K562 (cell line): Measurements from ENCODE around the gene DEF6. TPM values are rescaled to one million over a fixed set of nuclear protein-coding genes. Genes with fewer than 3 reads are reported as not detected.

Source experiments
- ATAC-seq: fragments of 200-7000 bp; cut with Tn5 transposase; 3 replicates; pipeline ENCODE4 v1.9.1; 2020; ENCODE audit warnings: moderate library complexity
- BruUV-seq: library from RNA; stranded (reverse); fragments of 400-500 nt; replicated peaks from 2 replicates; lab custom pipeline; 2021; lab: Mats Ljungman, UMichigan
- CTCF ChIA-PET: fragments of 300-600 bp; formaldehyde crosslinking; extraction: SDS; loops from one replicate; lab custom pipeline; 2021; ENCODE audit warnings: low intra/inter-chr PET ratio; lab: Yijun Ruan, JAX
- POLR2A ChIA-PET: fragments of 300-600, 350-650 bp; sonication (Branson Sonifier 250); formaldehyde crosslinking; extraction: SDS; loops from one replicate; lab custom pipeline; 2021; ENCODE audit warnings: antibody characterized with exemption, inconsistent platforms; lab: Yijun Ruan, JAX
- DNase-seq, 4 experiments: peaks; one replicate each; pipeline versions ENCODE4 v3.0.0 to v3.0.0-alpha.2; 2011 to 2018; ENCODE audit warnings: low spot score in 3 of 4, mixed read lengths in 3 of 4; ENCODE audit errors: extremely low read depth in 1 of 4
- FAIRE-seq: peaks from 2 replicates; lab custom pipeline; 2011; peaks lifted over from hg19 to GRCh38; lab: Jason Lieb, UNC
- H2AFZ ChIP-seq: 2 replicates; pipeline ENCODE4 v1.6.0; 2011; ENCODE audit warnings: low read depth, low read length, control low read depth, inconsistent platforms
- H3K27ac ChIP-seq: fragments of 200-600 bp; 3 replicates; pipeline ENCODE4 v1.8.0; 2011; ENCODE audit warnings: low read depth, mild to moderate bottlenecking, control low read depth, inconsistent platforms, low read length, moderate library complexity, mixed read lengths; ENCODE audit errors: extremely low read depth
- H3K27me3 ChIP-seq, 2 experiments: fragments of 300-600 bp in 1 of 2; 2 replicates in 1 of 2; 3 replicates in 1 of 2; pipeline versions ENCODE4 v1.6.0 to v1.8.0; 2011; ENCODE audit warnings: inconsistent platforms in 2 of 2, low read length in 2 of 2, mild to moderate bottlenecking in 1 of 2, mixed read lengths in 1 of 2, moderate library complexity in 1 of 2; ENCODE audit not compliant: control insufficient read depth in 2 of 2, insufficient read depth in 2 of 2
- H3K36me3 ChIP-seq: fragments of 300-600 bp; 3 replicates; pipeline ENCODE4 v1.8.0; 2011; ENCODE audit warnings: mild to moderate bottlenecking, low read length, inconsistent platforms; ENCODE audit not compliant: control insufficient read depth, insufficient read depth
- H3K4me1 ChIP-seq, 2 experiments: fragments of 200-600 bp in 1 of 2; replicated peaks in 1 of 2; 2 replicates in 1 of 2; 3 replicates in 1 of 2; pipeline versions ENCODE4 v1.5.1 to v1.8.0; 2011; ENCODE audit warnings: inconsistent platforms in 2 of 2, low read length in 2 of 2, mild to moderate bottlenecking in 1 of 2, mixed read lengths in 1 of 2, moderate library complexity in 1 of 2; ENCODE audit not compliant: control insufficient read depth in 2 of 2, insufficient read depth in 2 of 2
- H3K4me2 ChIP-seq: 2 replicates; pipeline ENCODE4 v1.6.1; 2011; ENCODE audit warnings: low read length, control low read depth, inconsistent platforms, mixed read lengths; ENCODE audit not compliant: insufficient read depth
- H3K4me3 ChIP-seq: fragments of 200-600 bp; sonication (generic), shearing (Covaris generic); 2 replicates; pipeline ENCODE4 v1.5.1; 2016; ENCODE audit warnings: control low read depth, inconsistent platforms
- H3K79me2 ChIP-seq: fragments of 200-600 bp; 3 replicates; pipeline ENCODE4 v1.8.0; 2011; ENCODE audit warnings: low read length, inconsistent platforms; ENCODE audit not compliant: control insufficient read depth, insufficient read depth
- H3K9ac ChIP-seq, 2 experiments: 2 replicates each; pipeline versions ENCODE4 v1.6.0 to v1.6.1; 2011; ENCODE audit warnings: low read depth in 2 of 2, low read length in 2 of 2, control low read depth in 1 of 2, inconsistent platforms in 1 of 2, mild to moderate bottlenecking in 1 of 2, mixed read lengths in 1 of 2; ENCODE audit not compliant: insufficient read depth in 1 of 2
- H3K9me1 ChIP-seq: one replicate; pipeline ENCODE4 v1.6.0; 2011; ENCODE audit warnings: inconsistent platforms, mild to moderate bottlenecking, low read length, moderate library complexity; ENCODE audit not compliant: control insufficient read depth, insufficient read depth
- H3K9me3 ChIP-seq: replicated peaks from 2 replicates; pipeline ENCODE4 v1.5.1; 2011; ENCODE audit warnings: low read depth, low read length, inconsistent platforms; ENCODE audit not compliant: control insufficient read depth, insufficient read depth
- H4K20me1 ChIP-seq: replicated peaks from 2 replicates; pipeline ENCODE4 v1.6.1; 2011; ENCODE audit warnings: low read length, inconsistent platforms, mixed read lengths; ENCODE audit not compliant: control insufficient read depth, insufficient read depth
- ETS2 ChIP-seq: IDR thresholded peaks from 2 replicates; pipeline ENCODE4 v1.6.1; 2016; ENCODE audit warnings: borderline replicate concordance, missing genetic modification characterization, mild to moderate bottlenecking, moderate library complexity, missing compliant biosample characterization; ENCODE audit not compliant: poor library complexity, severe bottlenecking
- KLF10 ChIP-seq: fragments of 250-450 bp; sonication (Bioruptor Pico); IDR thresholded peaks from 2 replicates; pipeline ENCODE4 v1.6.1; 2021; ENCODE audit warnings: matching md5 sums
- MTA2 ChIP-seq: fragments of 450-650 bp; IDR thresholded peaks from 2 replicates; pipeline ENCODE4 v1.6.1; 2016; ENCODE audit warnings: low read depth
- NFIC ChIP-seq: fragments of 450-650 bp; IDR thresholded peaks from 2 replicates; pipeline ENCODE4 v1.6.1; 2017; ENCODE audit warnings: mild to moderate bottlenecking, inconsistent platforms
- RB1 ChIP-seq: fragments of 450-650 bp; IDR thresholded peaks from 2 replicates; pipeline ENCODE4 v1.6.1; 2017; ENCODE audit warnings: low read depth, mild to moderate bottlenecking
- STAG1 ChIP-seq: sonication (generic); formaldehyde crosslinking; IDR thresholded peaks from 2 replicates; pipeline ENCODE4 v1.5.0; 2020; ENCODE audit warnings: missing genetic modification reagents, borderline replicate concordance
- TBL1XR1 ChIP-seq, 2 experiments: IDR thresholded peaks; 2 replicates each; pipeline ENCODE4 v1.6.1; 2012; ENCODE audit warnings: improper control_type of control experiment in 2 of 2, low read length in 2 of 2, mild to moderate bottlenecking in 1 of 2
- YBX1 ChIP-seq: fragments of 450-650 bp; IDR thresholded peaks from 2 replicates; pipeline ENCODE4 v1.7.1; 2016; ENCODE audit warnings: mild to moderate bottlenecking
- ZFP30 ChIP-seq: fragments of 250-450 bp; sonication (Bioruptor Pico); IDR thresholded peaks from 2 replicates; pipeline ENCODE4 v1.8.0; 2022; ENCODE audit warnings: moderate library complexity, mild to moderate bottlenecking, inconsistent platforms, borderline replicate concordance
- ZNF253 ChIP-seq: fragments of 250-450 bp; sonication (Bioruptor Pico); conservative IDR thresholded peaks from 2 replicates; pipeline ENCODE4 v1.6.1; 2021; ENCODE audit warnings: mild to moderate bottlenecking
- ZNF431 ChIP-seq: sonication (generic); formaldehyde crosslinking; IDR thresholded peaks from 2 replicates; pipeline ENCODE4 v1.8.0; 2022; ENCODE audit warnings: mild to moderate bottlenecking, missing genetic modification reagents
- WGBS: fragments of 100-300 bp; shearing (Covaris generic); methylation state at CpG from one replicate; pipeline ENCODE4 v1.1.6; 2016; ENCODE audit warnings: low coverage, mixed read lengths; ENCODE audit not compliant: insufficient coverage; ENCODE audit errors: missing lambda C conversion rate; 5-methylcytosine and 5-hydroxymethylcytosine counted together
- in situ Hi-C: fragments of 300-500 bp; cut with MboI; formaldehyde crosslinking; loops from 4 replicates; pipeline ENCODE4 v1.15.0; 2018; ENCODE audit warnings: inconsistent platforms, mixed read lengths
- intact Hi-C: fragments of 100-400 bp; cut with micrococcal nuclease; formaldehyde crosslinking; loops from 2 replicates; pipeline ENCODE4 v1.14.2; 2022
- polyA plus RNA-seq, 8 experiments: library from polyadenylated mRNA; depleted of rRNA in 4 of 8; stranded (reverse) in 5 of 8; unstranded in 3 of 8; fragments of >200 nt; fragmentation: Nextera tagmentation in 2 of 8; fragmentation: Illumina TruSeq in 1 of 8; extraction: Ambion mirVana in 2 of 8; extraction: Trizol in 1 of 8; gene quantifications; 2 replicates each; pipeline versions ENCODE4 v1.2.1 to v1.2.3, GENCODE V29; 2011 to 2014; ENCODE audit warnings: inconsistent platforms in 1 of 8, missing spikeins in 1 of 8
- total RNA-seq, 7 experiments: library from RNA; depleted of rRNA in 6 of 7; stranded (reverse); fragments of >200 nt in 6 of 7; fragmentation: Illumina TruSeq in 2 of 7; extraction: Trizol in 2 of 7; gene quantifications; 2 replicates each; pipeline versions ENCODE4 v1.2.1 to v1.2.3, GENCODE V29; 2011 to 2021; ENCODE audit warnings: low replicate concordance in 1 of 7
- TF ChIP-seq, protein P1 (sequence below): fragments of 450-650 bp; formaldehyde crosslinking; IDR thresholded peaks from 2 replicates; pipeline ENCODE4 v1.4.0; 2020; ENCODE audit warnings: mild to moderate bottlenecking, moderate library complexity
- TF ChIP-seq, protein P2 (sequence below): sonication (generic); formaldehyde crosslinking; IDR thresholded peaks from 2 replicates; pipeline ENCODE4 v1.8.1; 2023; ENCODE audit warnings: mild to moderate bottlenecking, missing genetic modification reagents, moderate library complexity
- TF ChIP-seq, protein P3 (sequence below), 3 experiments: fragments of 200-800 bp in 1 of 3; fragments of 250-450 bp in 1 of 3; fragments of 450-650 bp in 1 of 3; sonication (Bioruptor Pico) in 1 of 3; sonication (Bioruptor generic) in 1 of 3; formaldehyde crosslinking in 1 of 3; IDR thresholded peaks; 2 replicates each; pipeline versions ENCODE4 v1.6.1 to v1.8.0; 2016 to 2022; ENCODE audit warnings: mild to moderate bottlenecking in 2 of 3, missing genetic modification characterization in 2 of 3, missing compliant biosample characterization in 1 of 3, moderate library complexity in 1 of 3

DEF6 gene
- total and polyA plus RNA-seq, 9 of the 15 experiments (the other 6 are each of a cell fraction or from before 2014, with no cell fraction given): 1.3 to 44.6 (median 22.7) TPM

DNA sequence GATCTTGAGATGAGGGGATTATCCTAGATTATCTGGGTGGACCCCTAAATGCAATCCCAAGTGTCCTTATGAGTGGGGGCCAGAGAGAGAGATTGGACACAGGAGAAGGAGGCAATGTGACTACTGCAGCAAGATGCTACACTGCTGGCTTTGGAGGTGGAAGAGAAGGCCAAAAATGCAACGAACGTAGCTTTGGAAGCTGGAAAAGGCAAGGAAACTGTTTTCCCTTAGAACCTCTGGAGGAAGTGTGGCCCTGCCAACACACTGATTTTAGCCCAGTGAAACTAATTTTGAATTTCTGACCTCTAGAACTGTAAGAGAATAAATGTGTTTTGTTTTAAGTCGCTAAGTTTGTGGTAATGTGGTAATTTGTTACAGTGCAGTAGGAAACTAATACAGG, 60.5 kb downstream of the DEF6 start (continued):
- TF ChIP-seq, protein P1, sequence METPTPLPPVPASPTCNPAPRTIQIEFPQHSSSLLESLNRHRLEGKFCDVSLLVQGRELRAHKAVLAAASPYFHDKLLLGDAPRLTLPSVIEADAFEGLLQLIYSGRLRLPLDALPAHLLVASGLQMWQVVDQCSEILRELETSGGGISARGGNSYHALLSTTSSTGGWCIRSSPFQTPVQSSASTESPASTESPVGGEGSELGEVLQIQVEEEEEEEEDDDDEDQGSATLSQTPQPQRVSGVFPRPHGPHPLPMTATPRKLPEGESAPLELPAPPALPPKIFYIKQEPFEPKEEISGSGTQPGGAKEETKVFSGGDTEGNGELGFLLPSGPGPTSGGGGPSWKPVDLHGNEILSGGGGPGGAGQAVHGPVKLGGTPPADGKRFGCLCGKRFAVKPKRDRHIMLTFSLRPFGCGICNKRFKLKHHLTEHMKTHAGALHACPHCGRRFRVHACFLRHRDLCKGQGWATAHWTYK (CRISPR knock-in tag): no peak
- no peak for TF ChIP-seq ZNF253 (CRISPR knock-in tag)
- no peak for TF ChIP-seq YBX1
- no peak for TF ChIP-seq STAG1 (CRISPR knock-in tag)
- TF ChIP-seq MTA2: no peak
- TF ChIP-seq KLF10: no peak
- TF ChIP-seq RB1: no peak
- TF ChIP-seq ZNF431 (CRISPR knock-in tag): no peak

DNA sequence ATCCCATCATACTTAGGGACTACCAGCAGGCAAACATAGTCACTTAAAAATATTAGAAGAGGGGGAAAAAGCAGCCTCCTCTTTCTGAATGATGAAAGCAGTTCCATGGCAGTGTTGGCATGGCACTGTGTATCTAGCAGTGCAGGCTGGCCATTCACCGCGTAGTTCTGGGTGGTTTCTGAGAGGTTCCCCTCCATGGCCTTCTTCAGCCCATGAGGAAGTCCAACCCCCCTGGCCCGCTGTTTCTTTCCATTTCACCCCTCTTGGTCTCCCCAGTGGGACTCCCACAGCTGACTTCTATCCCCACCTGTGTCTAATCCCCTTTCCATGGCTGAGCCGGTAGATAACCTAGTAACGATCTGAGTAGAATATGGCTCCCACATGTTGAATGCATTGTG, 61.7 kb downstream of the DEF6 start:
- no peak for FAIRE-seq
- TF ChIP-seq, protein P2, sequence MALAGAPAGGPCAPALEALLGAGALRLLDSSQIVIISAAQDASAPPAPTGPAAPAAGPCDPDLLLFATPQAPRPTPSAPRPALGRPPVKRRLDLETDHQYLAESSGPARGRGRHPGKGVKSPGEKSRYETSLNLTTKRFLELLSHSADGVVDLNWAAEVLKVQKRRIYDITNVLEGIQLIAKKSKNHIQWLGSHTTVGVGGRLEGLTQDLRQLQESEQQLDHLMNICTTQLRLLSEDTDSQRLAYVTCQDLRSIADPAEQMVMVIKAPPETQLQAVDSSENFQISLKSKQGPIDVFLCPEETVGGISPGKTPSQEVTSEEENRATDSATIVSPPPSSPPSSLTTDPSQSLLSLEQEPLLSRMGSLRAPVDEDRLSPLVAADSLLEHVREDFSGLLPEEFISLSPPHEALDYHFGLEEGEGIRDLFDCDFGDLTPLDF: no peak
- no peak for TF ChIP-seq ZFP30
- TF ChIP-seq NFIC: no peak
- TF ChIP-seq TBL1XR1 (IDR thresholded peaks at IDR 0.05; ENCODE audit: low read length in 2 of 2): no peak
- TF ChIP-seq, protein P3, sequence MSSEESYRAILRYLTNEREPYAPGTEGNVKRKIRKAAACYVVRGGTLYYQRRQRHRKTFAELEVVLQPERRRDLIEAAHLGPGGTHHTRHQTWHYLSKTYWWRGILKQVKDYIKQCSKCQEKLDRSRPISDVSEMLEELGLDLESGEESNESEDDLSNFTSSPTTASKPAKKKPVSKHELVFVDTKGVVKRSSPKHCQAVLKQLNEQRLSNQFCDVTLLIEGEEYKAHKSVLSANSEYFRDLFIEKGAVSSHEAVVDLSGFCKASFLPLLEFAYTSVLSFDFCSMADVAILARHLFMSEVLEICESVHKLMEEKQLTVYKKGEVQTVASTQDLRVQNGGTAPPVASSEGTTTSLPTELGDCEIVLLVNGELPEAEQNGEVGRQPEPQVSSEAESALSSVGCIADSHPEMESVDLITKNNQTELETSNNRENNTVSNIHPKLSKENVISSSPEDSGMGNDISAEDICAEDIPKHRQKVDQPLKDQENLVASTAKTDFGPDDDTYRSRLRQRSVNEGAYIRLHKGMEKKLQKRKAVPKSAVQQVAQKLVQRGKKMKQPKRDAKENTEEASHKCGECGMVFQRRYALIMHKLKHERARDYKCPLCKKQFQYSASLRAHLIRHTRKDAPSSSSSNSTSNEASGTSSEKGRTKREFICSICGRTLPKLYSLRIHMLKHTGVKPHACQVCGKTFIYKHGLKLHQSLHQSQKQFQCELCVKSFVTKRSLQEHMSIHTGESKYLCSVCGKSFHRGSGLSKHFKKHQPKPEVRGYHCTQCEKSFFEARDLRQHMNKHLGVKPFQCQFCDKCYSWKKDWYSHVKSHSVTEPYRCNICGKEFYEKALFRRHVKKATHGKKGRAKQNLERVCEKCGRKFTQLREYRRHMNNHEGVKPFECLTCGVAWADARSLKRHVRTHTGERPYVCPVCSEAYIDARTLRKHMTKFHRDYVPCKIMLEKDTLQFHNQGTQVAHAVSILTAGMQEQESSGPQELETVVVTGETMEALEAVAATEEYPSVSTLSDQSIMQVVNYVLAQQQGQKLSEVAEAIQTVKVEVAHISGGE (CRISPR knock-in tag; IDR thresholded peaks at IDR 0.05): no peak
- TF ChIP-seq ETS2 (tag): no peak

More for the DNA sequence above, 61.7 kb downstream of the DEF6 start:
- peaks cover 16% of the 10 kb centered on the region for H3K79me2 ChIP-seq
- ChIA-PET POLR2A (interaction anchor here (1.2 to 2.9 kb wide), 2 partner anchors 11 to 15 kb away, joined by 5 to 10 read pairs; no protein-coding TSS in a partner anchor), CTCF (no interaction called here)
- H2AFZ ChIP-seq: no peak overlapping the region
- ATAC-seq (no peak), DNase-seq (no peak)
- no peaks in the 10 kb centered on the region for H3K27me3 ChIP-seq
- H3K4me2 ChIP-seq: no peak overlapping the region
- WGBS: 73% methylated on average over 5 of the region's 5 CpGs
- intact Hi-C loops (no loop called here), in situ Hi-C loops (no loop called here)
- no peaks in the 10 kb centered on the region for H3K9me1 ChIP-seq
- H3K9ac ChIP-seq: no peak overlapping the region
- no peak overlapping the region for H3K27ac ChIP-seq
- H3K4me3 ChIP-seq: no peak overlapping the region
- peaks cover 18 to 24% of the 10 kb centered on the region in 2 experiments for H3K4me1 ChIP-seq
- H3K9me3 ChIP-seq: no peaks in the 10 kb centered on the region
- peaks cover 15% of the 10 kb centered on the region; the same call in 2 of the 3 replicates for H3K36me3 ChIP-seq
- no TSS peak for BruUV-seq
- no peaks in the 10 kb centered on the region for H4K20me1 ChIP-seq
